HEK293 (cell line): ENCODE measurements around the gene DNAJC22.

Source experiments
- CTCF ChIA-PET: fragments of 350-600 bp; formaldehyde crosslinking; extraction: SDS; loops from one replicate; lab custom pipeline; 2021; ENCODE audit warnings: antibody characterized with exemption; lab: Yijun Ruan, JAX
- POLR2A ChIA-PET: fragments of 300-600 bp; formaldehyde crosslinking; extraction: SDS; loops from one replicate; lab custom pipeline; 2020; ENCODE audit warnings: antibody characterized with exemption, inconsistent platforms; lab: Yijun Ruan, JAX
- H3K27ac ChIP-seq: fragments of 200-500 bp; sonication (Bioruptor generic); 2 replicates; pipeline ENCODE4 v1.5.1; 2014; ENCODE audit warnings: low read depth, low read length, control low read depth, inconsistent platforms; ENCODE audit errors: extremely low read depth
- H3K36me3 ChIP-seq, 2 experiments: fragments of 200-500 bp in 1 of 2; sonication (Bioruptor generic) in 1 of 2; 1 replicate in 1 of 2; 2 replicates in 1 of 2; pipeline ENCODE4 v1.5.1; 2014 to 2017; ENCODE audit warnings: inconsistent platforms in 2 of 2, low read length in 2 of 2; ENCODE audit not compliant: control insufficient read depth in 2 of 2, insufficient read depth in 1 of 2
- H3K4me1 ChIP-seq: fragments of 200-500 bp; sonication (Bioruptor generic); 2 replicates; pipeline ENCODE4 v1.5.1; 2014; ENCODE audit warnings: mild to moderate bottlenecking, low read length, inconsistent platforms; ENCODE audit not compliant: control insufficient read depth, insufficient read depth
- H3K4me3 ChIP-seq: 2 replicates; pipeline ENCODE4 v1.5.1; 2011; ENCODE audit warnings: low read depth, mild to moderate bottlenecking, control low read depth, low read length, moderate library complexity
- H3K9me3 ChIP-seq: fragments of 200-500 bp; sonication (Bioruptor generic); 2 replicates; pipeline ENCODE4 v1.5.1; 2014; ENCODE audit warnings: low read depth, low read length, inconsistent platforms; ENCODE audit not compliant: control insufficient read depth, insufficient read depth
- PATZ1 ChIP-seq: fragments of 450-650 bp; formaldehyde crosslinking; IDR thresholded peaks from 2 replicates; pipeline ENCODE4 v1.5.1; 2016; ENCODE audit warnings: missing biosample characterization, missing genetic modification characterization
- YY2 ChIP-seq: fragments of 450-650 bp; formaldehyde crosslinking; IDR thresholded peaks from 2 replicates; pipeline ENCODE4 v1.5.1; 2016; ENCODE audit warnings: missing biosample characterization, missing genetic modification characterization
- ZBTB26 ChIP-seq: fragments of 450-650 bp; formaldehyde crosslinking; optimal IDR thresholded peaks from 2 replicates; pipeline ENCODE3; 2016; ENCODE audit warnings: missing biosample characterization, mild to moderate bottlenecking, missing genetic modification characterization
- ZBTB49 ChIP-seq: fragments of 450-650 bp; formaldehyde crosslinking; IDR thresholded peaks from 2 replicates; pipeline ENCODE4 v1.5.1; 2016; ENCODE audit warnings: missing biosample characterization, missing genetic modification characterization, low read depth
- ZFHX2 ChIP-seq: fragments of 450-650 bp; formaldehyde crosslinking; conservative IDR thresholded peaks from 2 replicates; pipeline ENCODE4 v1.5.1; 2016; ENCODE audit warnings: missing biosample characterization, missing genetic modification characterization
- ZNF174 ChIP-seq: fragments of 450-650 bp; formaldehyde crosslinking; IDR thresholded peaks from 2 replicates; pipeline ENCODE4 v1.5.0; 2017; ENCODE audit warnings: missing biosample characterization, mild to moderate bottlenecking, missing genetic modification characterization
- ZNF335 ChIP-seq: fragments of 450-650 bp; formaldehyde crosslinking; conservative IDR thresholded peaks from 2 replicates; pipeline ENCODE4 v1.5.1; 2016; ENCODE audit warnings: missing biosample characterization, missing genetic modification characterization
- ZNF341 ChIP-seq: fragments of 450-650 bp; formaldehyde crosslinking; IDR thresholded peaks from 2 replicates; pipeline ENCODE4; 2016; ENCODE audit warnings: low read depth, missing biosample characterization, missing genetic modification characterization
- ZNF362 ChIP-seq: fragments of 450-650 bp; formaldehyde crosslinking; IDR thresholded peaks from 2 replicates; pipeline ENCODE4 v1.5.1; 2016; ENCODE audit warnings: missing biosample characterization, missing genetic modification characterization
- ZNF473 ChIP-seq: fragments of 450-650 bp; formaldehyde crosslinking; IDR thresholded peaks from 2 replicates; pipeline ENCODE4 v1.5.1; 2017; ENCODE audit warnings: missing biosample characterization, missing genetic modification characterization
- ZNF510 ChIP-seq: fragments of 450-650 bp; formaldehyde crosslinking; IDR thresholded peaks from 2 replicates; pipeline ENCODE4 v1.5.1; 2018; ENCODE audit warnings: mild to moderate bottlenecking, missing genetic modification characterization, missing biosample characterization; ENCODE audit not compliant: insufficient replicate concordance
- ZNF518A ChIP-seq: fragments of 450-650 bp; formaldehyde crosslinking; conservative IDR thresholded peaks from 2 replicates; pipeline ENCODE4 v1.5.1; 2016; ENCODE audit warnings: low read depth, missing biosample characterization, missing genetic modification characterization
- ZNF580 ChIP-seq: fragments of 450-650 bp; formaldehyde crosslinking; IDR thresholded peaks from 2 replicates; pipeline ENCODE4 v1.5.1; 2016; ENCODE audit warnings: missing biosample characterization, missing genetic modification characterization
- ZNF600 ChIP-seq: fragments of 450-650 bp; formaldehyde crosslinking; IDR thresholded peaks from 2 replicates; pipeline ENCODE4 v1.5.1; 2016; ENCODE audit warnings: missing biosample characterization, missing genetic modification characterization
- ZNF610 ChIP-seq: fragments of 450-650 bp; formaldehyde crosslinking; IDR thresholded peaks from 2 replicates; pipeline ENCODE4 v1.5.1; 2016; ENCODE audit warnings: missing biosample characterization, missing genetic modification characterization, borderline replicate concordance
- ZNF777 ChIP-seq: fragments of 450-650 bp; formaldehyde crosslinking; IDR thresholded peaks from 2 replicates; pipeline ENCODE4 v1.5.1; 2017; ENCODE audit warnings: missing biosample characterization, missing genetic modification characterization, borderline replicate concordance
- ZNF791 ChIP-seq: fragments of 450-650 bp; formaldehyde crosslinking; IDR thresholded peaks from 2 replicates; pipeline ENCODE4 v1.5.1; 2016; ENCODE audit warnings: missing biosample characterization, missing genetic modification characterization

Gene DNAJC22

GRCh38 chr12:49342914-49343731, 3.6 kb upstream of the DNAJC22 start (continued):
- TF ChIP-seq ZNF362 (tag by site-specific recombination), result peak; percentile 97
- TF ChIP-seq ZNF600 (tag by site-specific recombination), result peak; percentile 51
- TF ChIP-seq ZFHX2 (tag by site-specific recombination), result peak; percentile 47
- TF ChIP-seq ZNF777 (tag by site-specific recombination), result 0 out of 2 replicates have a peak, but pooled peaks have one; percentile 14
- peak; percentile 59 for TF ChIP-seq ZNF335 (tag by site-specific recombination)
- TF ChIP-seq PATZ1 (tag by site-specific recombination), result peak; percentile 41
- peak; percentile 41 for TF ChIP-seq ZBTB26 (tag by site-specific recombination)
- no peak for TF ChIP-seq ZNF473 (tag by site-specific recombination)
- TF ChIP-seq ZNF791, result no peak
- no peak for TF ChIP-seq ZNF610 (tag by site-specific recombination)

- POLR2A ChIA-PET, result interaction anchor here (0.7 kb wide), 1 partner anchor 169 kb away, joined by 5 read pairs; no protein-coding TSS in a partner anchor
Measured at GRCh38 chr12:49344486-49345050, 2.1 kb upstream of the DNAJC22 start.

More at GRCh38 chr12:49344486-49345050, 2.1 kb upstream of the DNAJC22 start:
- Histone ChIP-seq H3K27ac (no peak overlapping the region), H3K4me1 (peaks cover 23% of the 10 kb centered on the region), H3K4me3 (no peak overlapping the region), H3K9me3 (no peaks in the 10 kb centered on the region), H3K36me3 (peaks cover 0 to 9% of the 10 kb centered on the region in 2 experiments; a peak in 1 of 3 replicates)
- peak; percentile 34; the same call in 1 of the 2 replicates for TF ChIP-seq ZNF341
- no peak for TF ChIP-seq ZNF362 (tag by site-specific recombination)
- no peak for TF ChIP-seq YY2 (tag by site-specific recombination)
- TF ChIP-seq ZNF518A (tag by site-specific recombination), result no peak
- TF ChIP-seq ZNF174, result no peak
- no peak for TF ChIP-seq ZBTB49 (tag by site-specific recombination)
- TF ChIP-seq ZNF510 (tag by site-specific recombination), result no peak
- TF ChIP-seq ZNF580 (tag by site-specific recombination), result no peak
- CTCF ChIA-PET, result interaction anchor here (0.5 to 3.9 kb wide), 7 partner anchors 9 to 256 kb away, joined by 3 to 92 read pairs (median 9); no protein-coding TSS in a partner anchor
